Measurements from ENCODE around the gene ROM1.

ROM1 gene

DNA sequence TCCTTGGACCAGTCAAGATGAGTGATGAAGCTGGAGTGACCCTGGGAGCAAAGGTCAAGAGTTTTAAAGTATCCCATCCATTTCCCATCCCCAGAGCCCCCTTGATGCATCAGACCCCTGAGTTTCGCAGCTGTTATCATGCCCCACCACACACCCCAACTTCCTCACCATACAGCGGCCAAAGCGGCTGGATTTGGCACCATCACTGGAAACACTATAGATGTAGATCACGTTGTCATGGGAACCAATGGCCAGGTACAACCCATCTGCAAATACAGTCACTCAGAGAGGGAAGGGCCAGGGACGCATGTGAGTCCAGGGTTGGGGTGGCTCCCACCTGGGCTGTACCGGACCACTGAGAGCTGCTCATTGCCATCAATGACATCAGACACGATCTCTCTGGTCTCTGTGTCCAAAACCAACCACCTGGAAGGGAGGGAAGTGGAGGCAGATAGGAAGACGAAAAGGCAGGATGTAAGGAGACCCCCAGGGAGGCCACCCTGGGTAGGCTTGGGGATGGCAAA is 9.2 kb upstream of the ROM1 start:
- Histone ChIP-seq H3K27ac (ENCODE audit: low read depth, low read length) (no peak overlapping the region), H3F3A (ENCODE audit: insufficient read depth) (peaks cover 14% of the 10 kb centered on the region), H2AFZ (ENCODE audit: low read depth, low read length, severe bottlenecking) (no peak overlapping the region), H3K9me3 (ENCODE audit: insufficient read depth, low read length) (no peaks in the 10 kb centered on the region), H3K36me3 (ENCODE audit: low read length) (peaks cover 11% of the 10 kb centered on the region; the same call in 1 of the 2 replicates), H3K4me2 (ENCODE audit: low read depth, low read length, poor library complexity, severe bottlenecking) (no peak overlapping the region), H3K79me2 (ENCODE audit: insufficient read depth, low read length) (peaks cover 25% of the 10 kb centered on the region), H3K27me3 (ENCODE audit: low read length) (no peaks in the 10 kb centered on the region), H3K4me3 (ENCODE audit: insufficient read depth, low read length, poor library complexity, severe bottlenecking) (no peak overlapping the region), H3K9ac (ENCODE audit: low read length) (no peak overlapping the region), H4K20me1 (ENCODE audit: low read depth, low read length) (no peaks in the 10 kb centered on the region), H3K9me2 (replicated peaks; ENCODE audit: insufficient read depth, low read length) (no peaks in the 10 kb centered on the region)
- TF ChIP-seq EZH2phosphoT487 (conservative IDR thresholded peaks at IDR 0.05; ENCODE audit: low read length), result no peak
- TF ChIP-seq, protein P1, sequence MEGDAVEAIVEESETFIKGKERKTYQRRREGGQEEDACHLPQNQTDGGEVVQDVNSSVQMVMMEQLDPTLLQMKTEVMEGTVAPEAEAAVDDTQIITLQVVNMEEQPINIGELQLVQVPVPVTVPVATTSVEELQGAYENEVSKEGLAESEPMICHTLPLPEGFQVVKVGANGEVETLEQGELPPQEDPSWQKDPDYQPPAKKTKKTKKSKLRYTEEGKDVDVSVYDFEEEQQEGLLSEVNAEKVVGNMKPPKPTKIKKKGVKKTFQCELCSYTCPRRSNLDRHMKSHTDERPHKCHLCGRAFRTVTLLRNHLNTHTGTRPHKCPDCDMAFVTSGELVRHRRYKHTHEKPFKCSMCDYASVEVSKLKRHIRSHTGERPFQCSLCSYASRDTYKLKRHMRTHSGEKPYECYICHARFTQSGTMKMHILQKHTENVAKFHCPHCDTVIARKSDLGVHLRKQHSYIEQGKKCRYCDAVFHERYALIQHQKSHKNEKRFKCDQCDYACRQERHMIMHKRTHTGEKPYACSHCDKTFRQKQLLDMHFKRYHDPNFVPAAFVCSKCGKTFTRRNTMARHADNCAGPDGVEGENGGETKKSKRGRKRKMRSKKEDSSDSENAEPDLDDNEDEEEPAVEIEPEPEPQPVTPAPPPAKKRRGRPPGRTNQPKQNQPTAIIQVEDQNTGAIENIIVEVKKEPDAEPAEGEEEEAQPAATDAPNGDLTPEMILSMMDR (IDR thresholded peaks at IDR 0.05; ENCODE audit: insufficient read depth, low read length, poor library complexity, severe bottlenecking), result no peak

GRCh38 chr11:62604460-62605120 is 8.5 kb upstream of the ROM1 start:
- peaks cover 8% of the 10 kb centered on the region for H3F3A ChIP-seq (ENCODE audit: insufficient read depth)
- no peak overlapping the region for H3K27ac ChIP-seq (ENCODE audit: low read depth, low read length)
- H3K27me3 ChIP-seq (ENCODE audit: low read length), result no peaks in the 10 kb centered on the region
- H3K4me3 ChIP-seq (ENCODE audit: insufficient read depth, low read length, poor library complexity, severe bottlenecking), result no peak overlapping the region
- peaks cover 19% of the 10 kb centered on the region for H3K79me2 ChIP-seq (ENCODE audit: insufficient read depth, low read length)
- TF ChIP-seq, protein P1 (IDR thresholded peaks at IDR 0.05; ENCODE audit: insufficient read depth, low read length, poor library complexity, severe bottlenecking), result no peak
- TF ChIP-seq EZH2phosphoT487 (conservative IDR thresholded peaks at IDR 0.05; ENCODE audit: low read length), result no peak
- no peak overlapping the region for H3K9ac ChIP-seq (ENCODE audit: low read length)
- H3K9me2 ChIP-seq (replicated peaks; ENCODE audit: insufficient read depth, low read length), result no peaks in the 10 kb centered on the region
- H3K4me2 ChIP-seq (ENCODE audit: low read depth, low read length, poor library complexity, severe bottlenecking), result no peak overlapping the region
- H4K20me1 ChIP-seq (ENCODE audit: low read depth, low read length), result no peaks in the 10 kb centered on the region
- no peak overlapping the region for H2AFZ ChIP-seq (ENCODE audit: low read depth, low read length, severe bottlenecking)
- H3K9me3 ChIP-seq (ENCODE audit: insufficient read depth, low read length), result no peaks in the 10 kb centered on the region
- H3K36me3 ChIP-seq (ENCODE audit: low read length), result peaks cover 7% of the 10 kb centered on the region; the same call in 1 of the 2 replicates

- Histone ChIP-seq H3K79me2 (ENCODE audit: insufficient read depth, low read length) (peaks cover 10% of the 10 kb centered on the region), H3K36me3 (ENCODE audit: low read length) (no peaks in the 10 kb centered on the region)
Observed at GRCh38 chr11:62605467-62605866, 7.6 kb upstream of the ROM1 start.

More at GRCh38 chr11:62605467-62605866, 7.6 kb upstream of the ROM1 start:
- TF ChIP-seq, protein P1 (IDR thresholded peaks at IDR 0.05; ENCODE audit: insufficient read depth, low read length, poor library complexity, severe bottlenecking), result no peak
- no peak overlapping the region for H3K9ac ChIP-seq (ENCODE audit: low read length)
- no peak overlapping the region for H2AFZ ChIP-seq (ENCODE audit: low read depth, low read length, severe bottlenecking)
- no peaks in the 10 kb centered on the region for H4K20me1 ChIP-seq (ENCODE audit: low read depth, low read length)
- no peaks in the 10 kb centered on the region for H3K9me2 ChIP-seq (replicated peaks; ENCODE audit: insufficient read depth, low read length)
- H3K4me3 ChIP-seq (ENCODE audit: insufficient read depth, low read length, poor library complexity, severe bottlenecking), result no peak overlapping the region
- no peaks in the 10 kb centered on the region for H3K27me3 ChIP-seq (ENCODE audit: low read length)
- no peak overlapping the region for H3K4me2 ChIP-seq (ENCODE audit: low read depth, low read length, poor library complexity, severe bottlenecking)
- H3F3A ChIP-seq (ENCODE audit: insufficient read depth), result peaks cover under 1% of the 10 kb centered on the region; the same call in 1 of the 2 replicates
- H3K27ac ChIP-seq (ENCODE audit: low read depth, low read length), result no peak overlapping the region
- no peaks in the 10 kb centered on the region for H3K9me3 ChIP-seq (ENCODE audit: insufficient read depth, low read length)

Data from SU-DHL-6 (cell line).